VCaP (cell line): Measurements from ENCODE around the gene PLA2G2C.

Experiments
- H3K27ac ChIP-seq: fragments of 450-650 bp; 2 replicates; pipeline ENCODE4 v1.5.1; 2017
- TF ChIP-seq, protein P1 (sequence below): fragments of 450-650 bp; conservative IDR thresholded peaks from 2 replicates; pipeline ENCODE4 v1.5.1; 2017; ENCODE audit warnings: mild to moderate bottlenecking, moderate library complexity

PLA2G2C gene

DNA sequence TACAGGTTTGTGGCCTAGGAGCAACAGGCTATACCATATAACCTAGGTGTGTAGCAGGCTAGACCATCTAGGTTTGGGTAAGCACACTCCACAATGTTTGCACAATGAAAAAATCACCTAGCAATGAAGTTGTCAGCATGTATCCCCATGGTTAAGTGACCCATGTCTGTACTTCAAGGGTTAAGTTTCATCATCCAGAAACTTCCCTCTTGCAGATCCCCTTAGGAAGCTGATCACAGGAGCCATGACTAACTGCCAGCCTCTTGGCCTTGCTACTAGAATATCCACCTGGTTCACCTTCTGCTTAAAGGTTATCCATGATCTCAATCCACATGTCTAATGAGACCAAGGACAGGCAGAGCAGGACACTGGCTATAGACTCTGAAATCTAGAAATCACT is 3.9 kb downstream of the PLA2G2C start:
- TF ChIP-seq, protein P1, sequence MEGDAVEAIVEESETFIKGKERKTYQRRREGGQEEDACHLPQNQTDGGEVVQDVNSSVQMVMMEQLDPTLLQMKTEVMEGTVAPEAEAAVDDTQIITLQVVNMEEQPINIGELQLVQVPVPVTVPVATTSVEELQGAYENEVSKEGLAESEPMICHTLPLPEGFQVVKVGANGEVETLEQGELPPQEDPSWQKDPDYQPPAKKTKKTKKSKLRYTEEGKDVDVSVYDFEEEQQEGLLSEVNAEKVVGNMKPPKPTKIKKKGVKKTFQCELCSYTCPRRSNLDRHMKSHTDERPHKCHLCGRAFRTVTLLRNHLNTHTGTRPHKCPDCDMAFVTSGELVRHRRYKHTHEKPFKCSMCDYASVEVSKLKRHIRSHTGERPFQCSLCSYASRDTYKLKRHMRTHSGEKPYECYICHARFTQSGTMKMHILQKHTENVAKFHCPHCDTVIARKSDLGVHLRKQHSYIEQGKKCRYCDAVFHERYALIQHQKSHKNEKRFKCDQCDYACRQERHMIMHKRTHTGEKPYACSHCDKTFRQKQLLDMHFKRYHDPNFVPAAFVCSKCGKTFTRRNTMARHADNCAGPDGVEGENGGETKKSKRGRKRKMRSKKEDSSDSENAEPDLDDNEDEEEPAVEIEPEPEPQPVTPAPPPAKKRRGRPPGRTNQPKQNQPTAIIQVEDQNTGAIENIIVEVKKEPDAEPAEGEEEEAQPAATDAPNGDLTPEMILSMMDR, result no peak
- H3K27ac ChIP-seq, result no peak overlapping the region

- H3K27ac ChIP-seq, result no peak overlapping the region
- TF ChIP-seq, protein P1, result no peak
Measured at GRCh38 chr1:20180844-20181207, 5.5 kb downstream of the PLA2G2C start.

- TF ChIP-seq, protein P1, result no peak
Measured at GRCh38 chr1:20180129-20180843, 6.0 kb downstream of the PLA2G2C start.

GRCh38 chr1:20179371-20180128 is 6.8 kb downstream of the PLA2G2C start:
- TF ChIP-seq, protein P1, result no peak
- H3K27ac ChIP-seq, result no peak overlapping the region

More at GRCh38 chr1:20180129-20180843, 6.0 kb downstream of the PLA2G2C start:
- H3K27ac ChIP-seq, result no peak overlapping the region

DNA sequence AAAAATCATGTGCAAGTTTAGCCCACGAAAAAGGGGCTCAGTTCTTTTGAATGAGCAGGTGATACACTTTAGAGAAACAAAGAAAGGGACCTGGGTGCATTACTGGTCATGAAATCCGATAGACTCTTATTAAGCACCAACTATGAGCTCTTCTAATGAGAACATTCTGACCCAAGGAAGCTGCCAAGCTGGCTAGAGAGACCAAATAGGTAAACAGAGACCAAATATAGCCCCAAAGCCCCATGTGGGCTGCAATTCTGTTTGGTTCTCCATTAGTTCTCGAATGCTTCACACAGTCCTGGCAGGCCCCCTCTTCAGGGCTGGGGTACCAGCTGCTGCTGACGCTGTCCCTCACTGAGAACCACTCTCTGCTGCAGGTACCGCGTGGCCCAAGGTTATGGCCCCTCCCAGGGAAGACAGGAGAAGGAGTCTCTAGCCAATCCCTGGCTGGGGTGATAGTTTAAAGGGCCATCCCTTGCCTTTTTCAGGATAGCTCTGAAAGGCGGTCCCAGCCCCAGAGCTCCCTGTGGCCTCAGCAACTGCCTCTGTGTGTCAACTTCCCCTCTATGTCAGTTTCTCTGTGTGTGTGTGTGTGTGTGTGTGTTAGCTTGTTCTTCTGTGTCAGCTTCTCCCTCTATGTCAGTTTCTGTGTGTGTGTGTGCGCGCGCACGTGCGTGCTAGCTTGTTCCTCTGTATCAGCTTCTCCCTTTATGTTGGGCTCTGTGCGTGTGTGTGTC is 7.5 kb downstream of the PLA2G2C start:
- no peak overlapping the region for H3K27ac ChIP-seq
- TF ChIP-seq, protein P1, result no peak

DNA sequence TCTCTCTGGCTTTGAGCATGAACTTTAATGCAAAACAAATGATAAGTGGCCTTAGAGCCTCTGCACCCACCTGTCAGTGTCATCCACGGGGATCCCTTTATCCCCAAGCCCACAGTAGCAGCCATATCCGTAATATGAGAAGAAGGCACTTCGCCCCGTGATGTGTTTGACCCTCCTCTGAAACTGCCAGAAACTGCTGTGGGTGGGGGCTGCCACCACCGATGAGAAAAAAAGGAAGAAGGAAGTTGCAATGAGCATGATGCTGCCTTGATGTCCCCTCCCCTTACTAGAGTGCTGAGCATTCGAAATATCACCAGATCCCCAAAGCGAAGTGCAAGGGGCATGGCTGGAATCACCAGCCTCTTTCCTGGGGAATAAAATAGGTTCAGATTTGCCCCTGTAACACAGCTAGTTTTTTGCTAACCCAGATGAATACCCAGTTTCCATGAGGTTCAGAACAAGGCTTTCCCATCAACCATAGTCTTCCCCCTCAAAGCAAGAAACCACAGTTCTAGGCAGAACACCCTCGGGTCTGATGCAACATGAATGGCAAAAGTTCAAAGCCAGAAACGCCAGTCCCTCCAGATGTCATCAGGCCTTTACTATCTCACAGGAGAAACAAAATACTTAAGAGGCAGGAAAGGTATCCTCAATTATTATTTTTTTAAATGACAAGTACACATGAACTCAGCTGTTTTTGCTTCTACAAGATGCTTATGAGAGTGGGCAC is 11.2 kb downstream of the PLA2G2C start:
- H3K27ac ChIP-seq, result no peak overlapping the region
- TF ChIP-seq, protein P1, result no peak
